GM12864 (cell line): ENCODE measurements around the gene ALOX12B.

Source experiments
- DNase-seq: peaks from one replicate; pipeline ENCODE4 v3.0.0-alpha.2; 2011; ENCODE audit warnings: low read depth
- H3K4me3 ChIP-seq: 2 replicates; pipeline ENCODE4 v1.5.1; 2011; ENCODE audit warnings: mild to moderate bottlenecking, low read depth, low read length, control low read depth
- TF ChIP-seq, protein P1 (sequence below): IDR thresholded peaks from 2 replicates; pipeline ENCODE4 v1.5.1; 2011; ENCODE audit warnings: low read depth, mild to moderate bottlenecking, moderate library complexity, low read length, control low read depth, inconsistent platforms; ENCODE audit errors: missing control alignments

Gene ALOX12B

DNA sequence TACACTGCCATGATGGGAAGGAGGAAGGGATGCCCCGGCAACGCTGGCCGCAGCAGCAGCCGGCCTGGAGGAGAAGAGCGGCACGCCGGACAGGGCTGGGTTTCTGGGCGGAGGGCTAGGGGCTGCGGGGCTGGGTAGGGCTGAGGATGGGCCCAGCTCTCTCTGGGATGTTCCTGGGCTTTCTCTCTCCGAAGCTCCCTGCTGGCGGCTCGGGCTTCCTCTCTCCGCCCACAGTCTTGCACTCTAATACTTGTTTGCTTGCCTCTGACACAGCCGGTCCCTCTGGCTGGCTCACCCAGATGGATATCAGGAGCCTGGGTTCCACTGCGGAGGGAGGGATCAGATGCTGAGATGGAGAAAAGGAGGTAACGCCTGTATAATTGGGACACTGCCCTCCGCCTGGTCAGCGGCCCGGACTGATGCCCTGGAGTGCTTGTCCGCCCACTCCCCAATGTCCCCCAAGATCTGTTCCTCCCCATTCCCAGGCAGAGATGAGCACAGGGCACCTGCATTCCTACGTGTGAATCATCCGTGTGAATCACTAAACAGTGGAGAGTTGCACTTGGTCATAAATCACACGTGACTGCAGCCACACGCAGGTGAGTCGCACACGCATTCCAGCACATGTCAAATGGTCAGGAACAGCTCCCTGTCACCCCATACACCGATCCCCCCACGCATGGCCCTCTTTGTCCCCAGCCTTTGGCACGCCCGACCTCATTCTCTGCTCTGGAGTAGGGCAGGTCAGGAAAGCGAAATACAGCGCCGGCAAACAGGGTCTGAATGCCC lies 30.7 kb upstream of the ALOX12B start, which contains the start of gene ALOXE3:
TSS of gene ALOXE3 (minus strand) at position 535 of the 789 bp plus-strand sequence. CDS start at position 11, 524 bp downstream.
- no peak for DNase-seq
- TF ChIP-seq, protein P1, sequence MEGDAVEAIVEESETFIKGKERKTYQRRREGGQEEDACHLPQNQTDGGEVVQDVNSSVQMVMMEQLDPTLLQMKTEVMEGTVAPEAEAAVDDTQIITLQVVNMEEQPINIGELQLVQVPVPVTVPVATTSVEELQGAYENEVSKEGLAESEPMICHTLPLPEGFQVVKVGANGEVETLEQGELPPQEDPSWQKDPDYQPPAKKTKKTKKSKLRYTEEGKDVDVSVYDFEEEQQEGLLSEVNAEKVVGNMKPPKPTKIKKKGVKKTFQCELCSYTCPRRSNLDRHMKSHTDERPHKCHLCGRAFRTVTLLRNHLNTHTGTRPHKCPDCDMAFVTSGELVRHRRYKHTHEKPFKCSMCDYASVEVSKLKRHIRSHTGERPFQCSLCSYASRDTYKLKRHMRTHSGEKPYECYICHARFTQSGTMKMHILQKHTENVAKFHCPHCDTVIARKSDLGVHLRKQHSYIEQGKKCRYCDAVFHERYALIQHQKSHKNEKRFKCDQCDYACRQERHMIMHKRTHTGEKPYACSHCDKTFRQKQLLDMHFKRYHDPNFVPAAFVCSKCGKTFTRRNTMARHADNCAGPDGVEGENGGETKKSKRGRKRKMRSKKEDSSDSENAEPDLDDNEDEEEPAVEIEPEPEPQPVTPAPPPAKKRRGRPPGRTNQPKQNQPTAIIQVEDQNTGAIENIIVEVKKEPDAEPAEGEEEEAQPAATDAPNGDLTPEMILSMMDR: no peak
- H3K4me3 ChIP-seq: peak within 1 kb of the TSS; percentile 58

DNA sequence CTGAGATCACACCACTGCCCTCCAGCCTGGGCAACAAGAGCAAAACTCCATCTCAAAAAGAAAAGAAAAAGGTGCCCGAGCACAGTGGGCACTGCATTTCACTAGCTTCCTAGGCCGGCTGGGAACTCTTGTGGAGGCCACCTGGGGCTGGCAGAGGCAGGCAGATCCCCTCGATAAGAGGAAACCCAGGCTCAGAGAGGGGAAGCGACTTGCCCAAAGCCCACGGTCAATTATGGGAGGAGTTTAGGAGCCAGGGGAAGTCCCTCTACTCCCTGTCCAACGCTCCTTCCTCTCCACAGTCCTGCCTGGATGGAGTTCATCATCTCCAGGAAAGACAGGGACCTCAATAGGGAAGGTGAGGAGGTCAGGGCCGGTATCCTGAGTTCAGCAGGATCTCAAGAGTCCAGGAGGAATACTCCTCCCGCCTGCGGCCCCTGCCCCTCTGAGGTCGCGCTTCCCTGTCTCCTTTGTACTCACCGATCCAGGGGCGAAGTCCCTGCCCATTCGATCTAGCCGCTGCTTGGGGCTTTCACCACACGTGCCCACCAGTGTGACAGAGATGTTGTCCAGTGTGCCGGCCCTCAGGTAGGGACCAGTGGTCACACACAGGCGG lies 30.0 kb upstream of the ALOX12B start:
- TF ChIP-seq, protein P1: no peak

DNA sequence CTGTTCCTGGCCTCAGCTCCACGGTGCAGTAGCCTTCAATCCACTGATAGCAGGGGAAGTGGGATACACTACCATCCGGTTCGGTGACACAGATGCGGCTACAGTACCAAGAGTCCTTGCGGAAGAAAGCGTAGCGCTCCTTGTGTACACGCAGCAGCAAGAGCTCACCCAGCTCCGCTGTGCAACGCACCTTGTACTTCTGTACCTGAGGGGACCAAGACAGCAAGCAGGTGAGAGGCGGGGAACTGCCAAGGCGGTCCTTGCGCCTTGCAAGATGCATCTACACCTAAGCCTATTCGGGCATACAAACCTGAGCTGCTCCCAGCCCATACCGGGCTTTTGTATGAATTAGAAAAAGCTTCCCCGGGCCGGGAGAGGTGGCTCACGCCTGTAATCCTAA lies 29.3 kb upstream of the ALOX12B start:
- H3K4me3 ChIP-seq: no peak overlapping the region
- TF ChIP-seq, protein P1: no peak
- no peak for DNase-seq

More for the DNA sequence above, 30.0 kb upstream of the ALOX12B start:
- no peak for DNase-seq
- peak overlapping the region; percentile 58; the same call in 1 of the 2 replicates for H3K4me3 ChIP-seq

DNA sequence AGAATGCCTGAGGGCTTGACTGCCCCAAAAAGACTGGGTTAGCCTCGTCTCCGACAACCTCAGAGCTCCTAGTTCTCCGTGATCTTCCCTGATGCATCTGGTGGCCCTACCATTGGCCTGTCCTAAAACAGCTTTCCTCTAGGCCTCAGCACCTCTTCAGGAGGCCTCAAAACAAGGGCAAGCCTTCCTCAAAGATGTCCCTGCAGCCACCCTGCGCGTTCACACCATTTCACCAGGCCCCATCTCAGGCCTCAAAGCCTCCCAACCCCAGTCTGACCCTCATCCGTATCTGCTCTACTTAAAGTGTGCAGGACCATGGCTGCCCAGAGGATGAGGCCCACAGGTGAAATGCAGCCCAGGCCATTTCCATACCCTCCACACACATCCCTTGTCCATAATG lies 23.4 kb upstream of the ALOX12B start:
- TF ChIP-seq, protein P1: no peak
- H3K4me3 ChIP-seq: no peak overlapping the region
- no peak for DNase-seq

DNA sequence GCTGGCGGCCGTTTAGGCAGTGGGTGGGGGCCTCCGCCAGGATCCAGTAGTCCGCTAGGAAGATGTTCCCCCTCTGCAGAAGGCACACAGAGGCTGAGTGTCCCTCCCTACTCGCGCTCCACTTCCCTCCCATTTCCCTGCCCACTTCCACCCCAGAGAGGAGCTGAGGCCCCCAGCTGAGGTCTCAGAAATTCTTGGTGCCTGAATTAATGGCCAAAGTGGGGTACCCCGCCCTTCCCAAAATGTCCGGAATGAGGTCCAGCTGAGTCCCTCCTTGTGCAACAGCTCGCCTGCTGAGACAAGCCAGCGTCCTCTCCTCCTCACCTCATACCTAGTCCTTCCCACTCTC lies 22.9 kb upstream of the ALOX12B start:
- no peak overlapping the region for H3K4me3 ChIP-seq
- no peak for DNase-seq
- TF ChIP-seq, protein P1: no peak

DNA sequence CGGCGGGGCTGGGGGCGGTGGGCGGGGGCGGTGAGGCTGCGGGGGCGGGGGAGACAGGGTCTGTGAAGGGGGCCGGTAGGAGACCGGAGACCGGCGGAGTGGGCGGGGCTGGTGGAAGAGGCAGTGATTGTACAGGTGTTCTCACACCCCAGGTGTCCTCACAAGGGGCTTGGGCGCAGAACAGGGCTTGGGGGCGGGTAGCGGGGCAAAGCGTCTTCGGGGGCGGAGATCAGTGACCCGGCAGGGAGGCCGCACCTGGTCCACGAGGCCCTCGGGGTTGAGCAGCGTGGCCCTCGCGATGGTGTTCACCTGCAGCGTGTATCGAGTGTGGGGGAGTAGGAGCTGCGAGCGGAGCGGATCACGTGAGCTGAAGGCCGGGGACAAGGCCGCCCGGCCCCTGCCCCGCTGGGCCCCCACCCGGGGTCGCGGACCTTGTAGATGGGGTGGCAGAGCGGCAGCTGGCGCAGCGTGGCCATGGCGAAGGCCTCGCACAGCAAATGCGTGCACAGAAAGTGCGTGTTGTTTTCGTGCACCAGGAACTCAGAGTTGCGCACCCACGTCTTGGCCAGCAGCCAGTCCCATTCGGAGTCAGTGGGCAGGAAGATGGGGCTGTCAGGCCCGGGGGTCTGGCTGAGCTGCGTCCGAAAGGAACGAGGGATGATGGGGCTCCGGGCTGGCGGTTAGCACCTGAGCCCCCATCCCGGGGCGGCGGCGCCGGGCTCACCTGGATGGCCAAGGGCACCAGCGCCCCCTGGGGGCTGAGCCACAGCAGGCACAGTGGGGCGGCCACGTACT lies 22.3 kb upstream of the ALOX12B start:
- no peak overlapping the region; the same call in 1 of the 2 replicates for H3K4me3 ChIP-seq
- DNase-seq: no peak
- TF ChIP-seq, protein P1: peak; percentile 93
